NCI-H510A (cell line): ENCODE measurements around the gene LIPM.
A peak's percentile ranks its signal among the peaks of the same experiment; 100 is the strongest.

Experiments
- DNase-seq: peaks from one replicate; lab custom pipeline; 2025; lab: John Stamatoyannopoulos, UW

LIPM gene

GRCh38 chr10:88840881-88841280 is 38.4 kb downstream of the LIPM start:
- DNase-seq: no peak

- no peak for DNase-seq
Measured at GRCh38 chr10:88841316-88842111, 39.0 kb downstream of the LIPM start.

GRCh38 chr10:88843171-88843570 is 40.6 kb downstream of the LIPM start:
- DNase-seq: no peak

GRCh38 chr10:88848499-88848898 is 46.0 kb downstream of the LIPM start:
- DNase-seq: no peak

GRCh38 chr10:88849234-88849633 is 46.7 kb downstream of the LIPM start:
- DNase-seq: no peak

- DNase-seq: no peak
Measured at GRCh38 chr10:88850712-88851111, 48.2 kb downstream of the LIPM start.

GRCh38 chr10:88851706-88852105 is 49.2 kb downstream of the LIPM start, which contains the start of gene ANKRD22:
ANKRD22 (minus strand) TSS chr10:88851844; CDS start chr10:88851607, 237 bp downstream.
- peak; percentile 85 for DNase-seq

- DNase-seq: no peak
Measured at GRCh38 chr10:88852327-88852726, 49.8 kb downstream of the LIPM start.

- no peak for DNase-seq
Measured at GRCh38 chr10:88853155-88853881, 50.8 kb downstream of the LIPM start.

GRCh38 chr10:88854684-88855083 is 52.2 kb downstream of the LIPM start:
- DNase-seq: no peak

GRCh38 chr10:88857831-88858230 is 55.3 kb downstream of the LIPM start:
- DNase-seq: no peak

GRCh38 chr10:88858491-88858890 is 56.0 kb downstream of the LIPM start:
- no peak for DNase-seq

GRCh38 chr10:88861036-88861435 is 58.5 kb downstream of the LIPM start:
- no peak for DNase-seq

- no peak for DNase-seq
Measured at GRCh38 chr10:88865281-88865876, 62.8 kb downstream of the LIPM start.

GRCh38 chr10:88866454-88866853 is 63.9 kb downstream of the LIPM start:
- DNase-seq: no peak

GRCh38 chr10:88870089-88870488 is 67.6 kb downstream of the LIPM start:
- no peak for DNase-seq
